KMS-11 (cell line): ENCODE results near the gene RASGRF2.

ENCODE experiments used
- H2AFZ ChIP-seq: fragments of 200-600 bp; sonication (generic); 2 replicates; pipeline ENCODE4 v1.6.1; 2016; ENCODE audit warnings: antibody characterized with exemption, mixed run types, low read depth
- H3K27ac ChIP-seq: fragments of 200-600 bp; sonication (generic); 2 replicates; pipeline ENCODE4 v1.6.1; 2016; ENCODE audit warnings: mild to moderate bottlenecking, mixed run types
- H3K27me3 ChIP-seq: fragments of 200-600 bp; sonication (generic); 2 replicates; pipeline ENCODE4 v1.6.1; 2017; ENCODE audit warnings: mild to moderate bottlenecking, low read depth, mixed run types, moderate library complexity; ENCODE audit not compliant: insufficient read depth
- H3K36me3 ChIP-seq: fragments of 200-600 bp; sonication (generic); 2 replicates; pipeline ENCODE4 v1.6.1; 2017; ENCODE audit warnings: mild to moderate bottlenecking, mixed run types; ENCODE audit not compliant: insufficient read depth
- H3K4me1 ChIP-seq: fragments of 200-600 bp; sonication (generic); 2 replicates; pipeline ENCODE4 v1.6.1; 2016; ENCODE audit warnings: mild to moderate bottlenecking, low read depth, mixed run types; ENCODE audit not compliant: poor library complexity, severe bottlenecking
- H3K4me2 ChIP-seq: fragments of 200-600 bp; sonication (generic); 2 replicates; pipeline ENCODE4 v1.7.0; 2016; ENCODE audit warnings: mild to moderate bottlenecking, mixed run types
- H3K4me3 ChIP-seq: fragments of 200-600 bp; sonication (generic); IDR thresholded peaks from 2 replicates; pipeline ENCODE4 v1.6.1; 2017; ENCODE audit warnings: low read depth, low read length, mixed read lengths; ENCODE audit not compliant: insufficient read depth
- H3K79me2 ChIP-seq: fragments of 200-600 bp; sonication (generic); 2 replicates; pipeline ENCODE4 v1.6.1; 2016; ENCODE audit warnings: low read depth, mixed run types; ENCODE audit not compliant: insufficient read depth
- H3K9ac ChIP-seq: fragments of 200-600 bp; sonication (generic); 2 replicates; pipeline ENCODE4 v1.6.1; 2016; ENCODE audit warnings: mild to moderate bottlenecking, mixed run types
- H4K20me1 ChIP-seq: fragments of 200-600 bp; sonication (generic); 2 replicates; pipeline ENCODE4 v1.6.1; 2016; ENCODE audit warnings: mild to moderate bottlenecking, mixed run types; ENCODE audit not compliant: insufficient read depth
- TF ChIP-seq, protein P1 (sequence below): fragments of 200-600 bp; sonication (generic); conservative IDR thresholded peaks from 2 replicates; pipeline ENCODE4 v1.6.1; 2017; ENCODE audit warnings: low read depth, mild to moderate bottlenecking, antibody characterized with exemption, low read length, moderate library complexity, mixed read lengths

The RASGRF2 gene

DNA sequence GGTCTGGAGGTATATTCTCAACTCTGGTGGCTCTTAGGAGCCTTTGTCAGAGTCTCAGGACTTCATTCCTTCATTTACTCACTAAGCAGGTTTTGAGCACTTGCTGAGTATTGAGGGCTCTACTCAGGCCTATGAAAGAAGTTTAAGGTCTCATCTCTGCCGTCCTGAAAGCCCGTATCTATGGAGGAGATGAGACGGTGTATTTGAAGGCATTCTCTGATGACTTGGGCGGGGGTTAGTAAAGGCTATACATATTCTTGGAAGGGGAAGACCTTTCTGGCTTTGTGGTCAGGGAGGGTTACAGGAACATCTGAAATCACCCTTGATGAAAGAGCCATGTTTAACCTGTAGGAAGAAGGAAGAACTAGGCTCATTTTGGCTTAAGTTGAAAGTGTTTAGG, 21.9 kb downstream of the RASGRF2 start:
- no peaks in the 10 kb centered on the region for H3K27me3 ChIP-seq
- TF ChIP-seq, protein P1, sequence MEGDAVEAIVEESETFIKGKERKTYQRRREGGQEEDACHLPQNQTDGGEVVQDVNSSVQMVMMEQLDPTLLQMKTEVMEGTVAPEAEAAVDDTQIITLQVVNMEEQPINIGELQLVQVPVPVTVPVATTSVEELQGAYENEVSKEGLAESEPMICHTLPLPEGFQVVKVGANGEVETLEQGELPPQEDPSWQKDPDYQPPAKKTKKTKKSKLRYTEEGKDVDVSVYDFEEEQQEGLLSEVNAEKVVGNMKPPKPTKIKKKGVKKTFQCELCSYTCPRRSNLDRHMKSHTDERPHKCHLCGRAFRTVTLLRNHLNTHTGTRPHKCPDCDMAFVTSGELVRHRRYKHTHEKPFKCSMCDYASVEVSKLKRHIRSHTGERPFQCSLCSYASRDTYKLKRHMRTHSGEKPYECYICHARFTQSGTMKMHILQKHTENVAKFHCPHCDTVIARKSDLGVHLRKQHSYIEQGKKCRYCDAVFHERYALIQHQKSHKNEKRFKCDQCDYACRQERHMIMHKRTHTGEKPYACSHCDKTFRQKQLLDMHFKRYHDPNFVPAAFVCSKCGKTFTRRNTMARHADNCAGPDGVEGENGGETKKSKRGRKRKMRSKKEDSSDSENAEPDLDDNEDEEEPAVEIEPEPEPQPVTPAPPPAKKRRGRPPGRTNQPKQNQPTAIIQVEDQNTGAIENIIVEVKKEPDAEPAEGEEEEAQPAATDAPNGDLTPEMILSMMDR, result no peak
- H4K20me1 ChIP-seq, result no peaks in the 10 kb centered on the region
- H3K36me3 ChIP-seq, result no peaks in the 10 kb centered on the region
- no peak overlapping the region for H3K9ac ChIP-seq
- no peaks in the 10 kb centered on the region for H3K79me2 ChIP-seq
- H3K4me1 ChIP-seq, result no peaks in the 10 kb centered on the region
- no peak overlapping the region for H3K27ac ChIP-seq
- H2AFZ ChIP-seq, result no peak overlapping the region
- no peak overlapping the region for H3K4me3 ChIP-seq
- H3K4me2 ChIP-seq, result no peak overlapping the region

DNA sequence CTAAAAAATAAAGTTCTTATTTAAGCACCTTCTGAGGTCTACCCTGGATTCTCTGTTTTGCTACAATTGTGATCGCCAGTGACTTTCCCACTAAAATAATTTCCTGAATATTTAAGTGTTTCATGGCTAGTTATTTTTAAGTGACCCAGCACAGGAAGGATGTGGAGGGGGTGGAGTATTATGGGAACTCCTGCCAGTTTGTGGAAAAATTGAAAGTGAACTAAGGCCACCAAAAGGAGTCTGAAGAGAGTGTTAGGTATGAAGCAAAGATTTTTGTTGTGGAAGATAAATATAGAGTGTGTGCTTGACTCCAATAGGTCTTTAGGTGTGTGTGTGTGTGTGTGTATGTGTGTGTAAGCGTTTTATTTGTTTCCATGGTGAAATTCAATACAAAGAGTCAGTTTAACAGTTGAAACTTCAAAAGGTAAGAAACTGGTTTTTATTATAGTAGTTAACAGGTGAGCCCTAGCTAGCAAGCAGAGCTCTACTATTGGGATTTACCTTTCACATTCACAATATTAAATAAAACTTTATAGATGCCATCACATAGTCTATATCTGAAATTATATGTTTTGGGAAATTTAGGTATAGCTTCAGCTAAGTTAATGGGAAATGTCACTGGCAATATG, 25.6 kb downstream of the RASGRF2 start:
- Histone ChIP-seq H4K20me1 (no peaks in the 10 kb centered on the region), H3K27me3 (no peaks in the 10 kb centered on the region), H3K36me3 (no peaks in the 10 kb centered on the region), H3K4me1 (no peaks in the 10 kb centered on the region), H3K9ac (no peak overlapping the region), H3K79me2 (no peaks in the 10 kb centered on the region), H3K27ac (no peak overlapping the region), H3K4me2 (no peak overlapping the region), H2AFZ (no peak overlapping the region), H3K4me3 (no peak overlapping the region)
- TF ChIP-seq, protein P1, result no peak

DNA sequence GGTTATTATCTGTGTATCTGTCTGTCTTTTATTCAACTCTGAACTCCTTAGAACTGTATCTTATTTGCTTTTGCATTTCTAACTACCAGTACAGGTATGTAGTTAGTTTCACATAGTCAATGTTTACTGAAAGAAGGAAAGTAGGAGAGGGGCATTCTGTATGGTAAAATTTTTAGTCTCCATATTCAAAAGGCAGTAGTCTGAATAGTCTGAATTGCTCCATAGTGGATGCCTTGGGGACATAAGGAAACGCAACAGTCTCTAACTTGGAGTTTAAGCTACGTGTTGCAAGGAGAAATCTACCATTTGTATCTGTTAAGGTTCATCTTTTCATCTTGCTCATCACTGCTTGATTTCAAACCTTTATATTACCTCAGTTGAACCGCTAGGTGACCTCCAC, 26.2 kb downstream of the RASGRF2 start:
- no peak overlapping the region for H2AFZ ChIP-seq
- H3K4me3 ChIP-seq, result no peak overlapping the region
- no peaks in the 10 kb centered on the region for H3K27me3 ChIP-seq
- H3K36me3 ChIP-seq, result no peaks in the 10 kb centered on the region
- TF ChIP-seq, protein P1, result no peak
- no peaks in the 10 kb centered on the region for H3K79me2 ChIP-seq
- H4K20me1 ChIP-seq, result no peaks in the 10 kb centered on the region
- H3K4me2 ChIP-seq, result no peak overlapping the region
- H3K4me1 ChIP-seq, result no peaks in the 10 kb centered on the region
- no peak overlapping the region for H3K9ac ChIP-seq
- H3K27ac ChIP-seq, result no peak overlapping the region

DNA sequence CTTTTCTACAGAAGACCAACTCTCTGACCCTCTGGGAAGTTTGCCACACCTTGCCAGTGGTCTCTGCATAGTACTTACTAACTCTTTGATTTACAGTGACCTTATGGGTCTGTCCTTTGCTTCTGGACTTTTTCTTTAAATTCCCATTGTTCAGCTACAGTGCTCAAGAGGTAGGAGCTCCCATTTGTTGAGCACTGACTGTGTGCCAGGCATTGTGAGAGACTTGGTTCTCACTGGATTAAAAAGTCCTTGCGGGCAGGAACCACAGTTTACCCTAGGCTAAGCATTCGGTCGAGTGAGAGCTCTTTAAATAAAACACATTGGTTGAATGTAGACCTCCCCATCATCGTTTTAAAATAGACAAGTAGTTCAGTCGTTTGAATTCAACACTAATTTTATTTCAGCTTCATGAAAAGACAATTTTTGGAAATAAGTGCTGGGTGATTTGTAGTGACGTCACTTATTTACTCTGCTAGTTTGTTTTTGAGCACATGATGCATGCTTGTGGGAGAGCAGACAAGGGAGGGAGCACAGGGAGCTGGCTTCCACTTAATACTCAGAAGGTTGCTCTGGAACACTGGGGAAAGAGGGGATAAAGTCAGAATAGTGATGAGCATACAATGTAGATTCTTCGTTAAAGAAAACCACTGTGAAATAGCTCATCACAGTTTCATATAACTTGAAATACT, 27.1 kb downstream of the RASGRF2 start:
- Histone ChIP-seq H3K27me3 (no peaks in the 10 kb centered on the region), H3K4me2 (no peak overlapping the region), H3K4me3 (no peak overlapping the region), H4K20me1 (no peaks in the 10 kb centered on the region), H3K79me2 (no peaks in the 10 kb centered on the region), H3K27ac (no peak overlapping the region), H3K4me1 (no peaks in the 10 kb centered on the region), H3K9ac (no peak overlapping the region), H2AFZ (no peak overlapping the region), H3K36me3 (no peaks in the 10 kb centered on the region)
- TF ChIP-seq, protein P1, result no peak
